Neural cell (in vitro differentiated cells): ENCODE results near the gene STPG3. TPM values are rescaled to one million over a fixed set of nuclear protein-coding genes. Genes with fewer than 3 reads are reported as not detected.

Experiments used
- H2AFZ ChIP-seq: fragments of 200-600, 300-800 bp; sonication (generic), shearing (Covaris generic); 2 replicates; pipeline ENCODE4 v1.6.0; 2014; ENCODE audit warnings: low read depth, mild to moderate bottlenecking, antibody characterized with exemption, low read length, moderate library complexity
- H3F3A ChIP-seq: fragments of 200-600 bp; shearing (Covaris generic); 2 replicates; pipeline ENCODE4 v1.6.1; 2016; ENCODE audit warnings: mild to moderate bottlenecking, moderate library complexity, mixed read lengths, antibody characterized with exemption, low read length; ENCODE audit not compliant: insufficient read depth, poor library complexity, severe bottlenecking
- H3K27ac ChIP-seq: fragments of 200-600, 300-800 bp; sonication (generic), shearing (Covaris generic); 2 replicates; pipeline ENCODE4 v1.5.1; 2014; ENCODE audit warnings: mild to moderate bottlenecking, low read length, moderate library complexity
- H3K27me3 ChIP-seq: fragments of 300-800, 200-600 bp; sonication (generic), shearing (Covaris generic); 2 replicates; pipeline ENCODE4 v1.6.0; 2014; ENCODE audit warnings: mild to moderate bottlenecking, low read depth, low read length, moderate library complexity; ENCODE audit not compliant: insufficient read depth
- H3K36me3 ChIP-seq: fragments of 300-800, 200-600 bp; sonication (generic), shearing (Covaris generic); 2 replicates; pipeline ENCODE4 v1.5.1; 2014; ENCODE audit warnings: mild to moderate bottlenecking, antibody characterized with exemption, low read length, moderate library complexity; ENCODE audit not compliant: insufficient read depth
- H3K4me2 ChIP-seq: fragments of 300-800, 200-600 bp; sonication (generic), shearing (Covaris generic); 2 replicates; pipeline ENCODE4 v1.6.0; 2014; ENCODE audit warnings: mild to moderate bottlenecking, low read length
- H3K4me3 ChIP-seq: fragments of 300-800, 200-600 bp; sonication (generic), shearing (Covaris generic); 2 replicates; pipeline ENCODE4 v1.5.1; 2014; ENCODE audit warnings: mild to moderate bottlenecking, low read length, moderate library complexity
- H3K79me2 ChIP-seq: fragments of 200-600 bp; shearing (Covaris generic); replicated peaks from 2 replicates; pipeline ENCODE4 v1.6.0; 2014; ENCODE audit warnings: mild to moderate bottlenecking, low read length, moderate library complexity; ENCODE audit not compliant: insufficient read depth
- H3K9ac ChIP-seq: fragments of 300-800, 200-600 bp; sonication (generic), shearing (Covaris generic); 2 replicates; pipeline ENCODE4 v1.6.1; 2016; ENCODE audit warnings: mild to moderate bottlenecking, low read length, mixed read lengths
- H3K9me2 ChIP-seq: fragments of 200-600 bp; shearing (Covaris generic); 2 replicates; pipeline ENCODE4 v1.6.1; 2016; ENCODE audit warnings: mild to moderate bottlenecking, low read length, mixed read lengths; ENCODE audit not compliant: insufficient read depth
- H3K9me3 ChIP-seq: fragments of 200-600, 300-800 bp; sonication (generic), shearing (Covaris generic); 2 replicates; pipeline ENCODE4 v1.6.1; 2016; ENCODE audit warnings: mild to moderate bottlenecking, mixed run types, low read length, moderate library complexity, mixed read lengths
- H4K20me1 ChIP-seq: fragments of 200-600 bp; shearing (Covaris generic); 2 replicates; pipeline ENCODE4 v1.6.1; 2016; ENCODE audit warnings: mild to moderate bottlenecking, mixed run types; ENCODE audit not compliant: insufficient read depth
- EP300 ChIP-seq: fragments of 450-650 bp; conservative IDR thresholded peaks from 2 replicates; pipeline ENCODE4 v1.6.1; 2014; ENCODE audit warnings: antibody characterized with exemption, mild to moderate bottlenecking, moderate library complexity; ENCODE audit not compliant: poor library complexity, severe bottlenecking
- EZH2 ChIP-seq: fragments of 200-600, 300-800 bp; shearing (Covaris generic), sonication (generic); IDR thresholded peaks from 2 replicates; pipeline ENCODE4 v1.6.1; 2014; ENCODE audit warnings: antibody characterized with exemption, low read length, borderline replicate concordance, mild to moderate bottlenecking; ENCODE audit not compliant: insufficient read depth, poor library complexity, severe bottlenecking
- MXI1 ChIP-seq: fragments of 450-650 bp; conservative IDR thresholded peaks from 2 replicates; pipeline ENCODE4 v1.6.1; 2014; ENCODE audit warnings: antibody characterized with exemption, mild to moderate bottlenecking; ENCODE audit not compliant: poor library complexity, severe bottlenecking
- POLR2AphosphoS5 ChIP-seq: IDR thresholded peaks from 2 replicates; pipeline ENCODE4 v1.6.1; 2012
- RAD21 ChIP-seq: fragments of 450-650 bp; conservative IDR thresholded peaks from 2 replicates; pipeline ENCODE4 v1.6.1; 2014; ENCODE audit warnings: antibody characterized with exemption, mild to moderate bottlenecking, moderate library complexity
- SMC3 ChIP-seq: fragments of 450-650 bp; conservative IDR thresholded peaks from 2 replicates; pipeline ENCODE4 v1.6.1; 2014; ENCODE audit warnings: antibody characterized with exemption, mild to moderate bottlenecking, moderate library complexity; ENCODE audit not compliant: poor library complexity
- TAF1 ChIP-seq: IDR thresholded peaks from 2 replicates; pipeline ENCODE4 v1.6.1; 2012; ENCODE audit warnings: low read depth
- polyA plus RNA-seq: library from polyadenylated mRNA; depleted of rRNA; stranded (reverse); fragments of >200 nt; gene quantifications from 2 replicates; pipeline ENCODE4 v1.2.3, GENCODE V29; 2014
- TF ChIP-seq, protein P1 (sequence below): fragments of 450-650 bp; IDR thresholded peaks from 2 replicates; pipeline ENCODE4 v1.5.1; 2014; ENCODE audit warnings: antibody characterized with exemption, mild to moderate bottlenecking, moderate library complexity; ENCODE audit not compliant: poor library complexity, severe bottlenecking
- TF ChIP-seq, protein P2 (sequence below): IDR thresholded peaks from 2 replicates; pipeline ENCODE4 v1.6.1; 2012; ENCODE audit warnings: borderline replicate concordance

The STPG3 gene
- polyA plus RNA-seq, 1 donor from 2014 or later, result not detected

DNA sequence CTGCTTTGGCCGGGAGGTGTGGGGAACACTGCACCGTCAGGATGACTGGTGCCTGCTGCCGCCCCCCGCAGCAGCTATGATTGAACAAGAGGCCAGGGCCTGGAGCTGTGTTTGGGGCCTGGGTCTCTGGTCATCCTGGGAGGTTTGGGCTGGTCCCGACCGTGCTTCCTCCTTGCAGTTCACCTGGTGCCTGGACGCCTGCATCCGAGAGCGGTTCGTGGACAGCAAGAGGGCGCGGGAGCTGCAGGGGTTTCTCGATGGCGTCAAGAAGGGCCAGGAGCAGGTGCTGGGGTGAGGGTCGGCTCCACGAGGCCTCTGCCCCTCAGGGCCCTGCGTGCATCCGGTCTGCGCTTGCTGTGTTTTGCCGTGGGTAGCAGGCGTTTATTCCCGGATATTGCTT, 13.0 kb downstream of the STPG3 start:
- H3K79me2 ChIP-seq, result no peaks in the 10 kb centered on the region
- no peaks in the 10 kb centered on the region for H3K27me3 ChIP-seq
- TF ChIP-seq POLR2AphosphoS5 (no peak), TAF1 (no peak), RAD21 (no peak), SMC3 (no peak), EZH2 (no peak), MXI1 (no peak), EP300 (no peak)
- TF ChIP-seq, protein P1, sequence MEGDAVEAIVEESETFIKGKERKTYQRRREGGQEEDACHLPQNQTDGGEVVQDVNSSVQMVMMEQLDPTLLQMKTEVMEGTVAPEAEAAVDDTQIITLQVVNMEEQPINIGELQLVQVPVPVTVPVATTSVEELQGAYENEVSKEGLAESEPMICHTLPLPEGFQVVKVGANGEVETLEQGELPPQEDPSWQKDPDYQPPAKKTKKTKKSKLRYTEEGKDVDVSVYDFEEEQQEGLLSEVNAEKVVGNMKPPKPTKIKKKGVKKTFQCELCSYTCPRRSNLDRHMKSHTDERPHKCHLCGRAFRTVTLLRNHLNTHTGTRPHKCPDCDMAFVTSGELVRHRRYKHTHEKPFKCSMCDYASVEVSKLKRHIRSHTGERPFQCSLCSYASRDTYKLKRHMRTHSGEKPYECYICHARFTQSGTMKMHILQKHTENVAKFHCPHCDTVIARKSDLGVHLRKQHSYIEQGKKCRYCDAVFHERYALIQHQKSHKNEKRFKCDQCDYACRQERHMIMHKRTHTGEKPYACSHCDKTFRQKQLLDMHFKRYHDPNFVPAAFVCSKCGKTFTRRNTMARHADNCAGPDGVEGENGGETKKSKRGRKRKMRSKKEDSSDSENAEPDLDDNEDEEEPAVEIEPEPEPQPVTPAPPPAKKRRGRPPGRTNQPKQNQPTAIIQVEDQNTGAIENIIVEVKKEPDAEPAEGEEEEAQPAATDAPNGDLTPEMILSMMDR, result no peak
- TF ChIP-seq, protein P2, sequence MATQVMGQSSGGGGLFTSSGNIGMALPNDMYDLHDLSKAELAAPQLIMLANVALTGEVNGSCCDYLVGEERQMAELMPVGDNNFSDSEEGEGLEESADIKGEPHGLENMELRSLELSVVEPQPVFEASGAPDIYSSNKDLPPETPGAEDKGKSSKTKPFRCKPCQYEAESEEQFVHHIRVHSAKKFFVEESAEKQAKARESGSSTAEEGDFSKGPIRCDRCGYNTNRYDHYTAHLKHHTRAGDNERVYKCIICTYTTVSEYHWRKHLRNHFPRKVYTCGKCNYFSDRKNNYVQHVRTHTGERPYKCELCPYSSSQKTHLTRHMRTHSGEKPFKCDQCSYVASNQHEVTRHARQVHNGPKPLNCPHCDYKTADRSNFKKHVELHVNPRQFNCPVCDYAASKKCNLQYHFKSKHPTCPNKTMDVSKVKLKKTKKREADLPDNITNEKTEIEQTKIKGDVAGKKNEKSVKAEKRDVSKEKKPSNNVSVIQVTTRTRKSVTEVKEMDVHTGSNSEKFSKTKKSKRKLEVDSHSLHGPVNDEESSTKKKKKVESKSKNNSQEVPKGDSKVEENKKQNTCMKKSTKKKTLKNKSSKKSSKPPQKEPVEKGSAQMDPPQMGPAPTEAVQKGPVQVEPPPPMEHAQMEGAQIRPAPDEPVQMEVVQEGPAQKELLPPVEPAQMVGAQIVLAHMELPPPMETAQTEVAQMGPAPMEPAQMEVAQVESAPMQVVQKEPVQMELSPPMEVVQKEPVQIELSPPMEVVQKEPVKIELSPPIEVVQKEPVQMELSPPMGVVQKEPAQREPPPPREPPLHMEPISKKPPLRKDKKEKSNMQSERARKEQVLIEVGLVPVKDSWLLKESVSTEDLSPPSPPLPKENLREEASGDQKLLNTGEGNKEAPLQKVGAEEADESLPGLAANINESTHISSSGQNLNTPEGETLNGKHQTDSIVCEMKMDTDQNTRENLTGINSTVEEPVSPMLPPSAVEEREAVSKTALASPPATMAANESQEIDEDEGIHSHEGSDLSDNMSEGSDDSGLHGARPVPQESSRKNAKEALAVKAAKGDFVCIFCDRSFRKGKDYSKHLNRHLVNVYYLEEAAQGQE, result no peak
- no peak overlapping the region for H2AFZ ChIP-seq
- H3K27ac ChIP-seq, result no peak overlapping the region
- no peaks in the 10 kb centered on the region for H3K36me3 ChIP-seq
- no peak overlapping the region for H3K4me2 ChIP-seq
- no peaks in the 10 kb centered on the region for H3K9me2 ChIP-seq
- H3K4me3 ChIP-seq, result no peak overlapping the region
- no peaks in the 10 kb centered on the region for H4K20me1 ChIP-seq
- no peaks in the 10 kb centered on the region for H3K9me3 ChIP-seq
- H3F3A ChIP-seq, result no peaks in the 10 kb centered on the region
- H3K9ac ChIP-seq, result no peak overlapping the region

DNA sequence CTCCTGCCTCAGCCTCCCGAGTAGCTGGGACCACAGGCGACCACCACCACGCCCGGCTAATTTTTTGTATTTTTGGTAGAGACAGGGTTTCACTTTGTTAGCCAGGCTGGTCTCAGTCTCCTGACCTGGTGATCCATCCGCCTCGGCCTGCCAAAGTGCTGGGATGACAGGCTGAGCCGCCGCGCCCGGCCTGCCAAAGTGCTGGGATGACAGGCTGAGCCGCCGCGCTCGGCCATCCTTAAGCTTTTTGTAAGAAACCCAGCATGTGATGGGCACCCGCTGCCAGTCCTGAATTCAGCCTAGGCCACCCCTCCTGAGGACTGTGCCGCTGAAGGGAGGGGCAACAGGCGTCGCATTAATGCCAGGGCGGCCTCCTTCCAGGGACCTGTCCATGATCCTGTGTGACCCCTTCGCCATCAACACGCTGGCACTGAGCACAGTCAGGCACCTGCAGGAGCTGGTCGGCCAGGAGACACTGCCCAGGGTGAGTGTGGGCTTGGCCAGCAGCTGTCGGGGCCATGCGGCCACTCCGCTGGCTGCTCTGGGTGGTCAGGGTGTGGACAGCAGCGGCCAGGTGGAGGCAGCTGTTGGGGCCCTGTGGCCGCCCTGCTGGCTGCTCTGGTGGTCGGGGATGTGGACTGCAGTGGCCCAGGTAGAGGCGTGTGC, 14.5 kb downstream of the STPG3 start:
- no peaks in the 10 kb centered on the region for H3K36me3 ChIP-seq

More for the DNA sequence above, 14.5 kb downstream of the STPG3 start:
- Histone ChIP-seq H3K27ac (no peak overlapping the region), H3K9ac (no peak overlapping the region), H4K20me1 (no peaks in the 10 kb centered on the region), H3K27me3 (no peaks in the 10 kb centered on the region), H3K79me2 (no peaks in the 10 kb centered on the region), H3K4me2 (no peak overlapping the region), H2AFZ (no peak overlapping the region), H3K9me2 (no peaks in the 10 kb centered on the region), H3K9me3 (no peaks in the 10 kb centered on the region), H3K4me3 (no peak overlapping the region), H3F3A (no peaks in the 10 kb centered on the region)
- TF ChIP-seq, protein P1, result no peak
- TF ChIP-seq EZH2 (no peak), TAF1 (no peak), POLR2AphosphoS5 (no peak), MXI1 (no peak), RAD21 (no peak), SMC3 (no peak), EP300 (no peak)
- TF ChIP-seq, protein P2, result no peak
